Measurements from ENCODE around the gene RHD. TPM values are rescaled to one million over a fixed set of nuclear protein-coding genes. Genes with fewer than 3 reads are reported as not detected.

RHD gene
- total RNA-seq, 1 experiment from 2014 or later = not detected

DNA sequence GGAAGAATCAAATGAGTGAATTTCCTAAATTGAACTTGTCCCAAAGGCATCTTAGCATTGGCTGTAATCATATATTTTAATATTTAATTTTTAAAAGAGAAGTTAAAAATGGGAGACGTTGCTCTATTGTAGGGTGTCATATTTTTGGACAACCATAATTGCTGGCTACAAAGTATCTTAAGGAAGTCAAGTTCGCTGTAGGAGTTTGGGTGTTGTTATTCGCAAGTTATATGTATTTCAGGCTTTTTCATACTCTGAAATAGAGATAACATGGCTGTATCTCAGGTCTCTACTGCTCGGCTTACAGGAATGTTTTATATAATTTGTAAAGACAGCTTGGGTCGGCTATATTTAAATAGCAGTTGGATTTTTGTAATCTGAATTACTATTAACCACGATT lies 66.7 kb downstream of the RHD start:
- peaks cover 14% of the 10 kb centered on the region for H3K36me3 ChIP-seq (ENCODE audit: insufficient read depth, low read length, poor library complexity, severe bottlenecking)
- intact Hi-C loops (cut with micrococcal nuclease; ENCODE audit: unreplicated experiment) = no loop called here
- no peak for TF ChIP-seq EZH2 (IDR thresholded peaks at IDR 0.05; ENCODE audit: borderline replicate concordance, low read depth, low read length, poor library complexity, severe bottlenecking)
- TF ChIP-seq, protein P1, sequence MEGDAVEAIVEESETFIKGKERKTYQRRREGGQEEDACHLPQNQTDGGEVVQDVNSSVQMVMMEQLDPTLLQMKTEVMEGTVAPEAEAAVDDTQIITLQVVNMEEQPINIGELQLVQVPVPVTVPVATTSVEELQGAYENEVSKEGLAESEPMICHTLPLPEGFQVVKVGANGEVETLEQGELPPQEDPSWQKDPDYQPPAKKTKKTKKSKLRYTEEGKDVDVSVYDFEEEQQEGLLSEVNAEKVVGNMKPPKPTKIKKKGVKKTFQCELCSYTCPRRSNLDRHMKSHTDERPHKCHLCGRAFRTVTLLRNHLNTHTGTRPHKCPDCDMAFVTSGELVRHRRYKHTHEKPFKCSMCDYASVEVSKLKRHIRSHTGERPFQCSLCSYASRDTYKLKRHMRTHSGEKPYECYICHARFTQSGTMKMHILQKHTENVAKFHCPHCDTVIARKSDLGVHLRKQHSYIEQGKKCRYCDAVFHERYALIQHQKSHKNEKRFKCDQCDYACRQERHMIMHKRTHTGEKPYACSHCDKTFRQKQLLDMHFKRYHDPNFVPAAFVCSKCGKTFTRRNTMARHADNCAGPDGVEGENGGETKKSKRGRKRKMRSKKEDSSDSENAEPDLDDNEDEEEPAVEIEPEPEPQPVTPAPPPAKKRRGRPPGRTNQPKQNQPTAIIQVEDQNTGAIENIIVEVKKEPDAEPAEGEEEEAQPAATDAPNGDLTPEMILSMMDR (conservative IDR thresholded peaks at IDR 0.05; ENCODE audit: low read depth, low read length) = no peak
- H3K27ac ChIP-seq (ENCODE audit: low read depth, low read length, poor library complexity, severe bottlenecking) = peak overlapping the region; percentile 89
- no peaks in the 10 kb centered on the region for H3K27me3 ChIP-seq (replicated peaks; ENCODE audit: insufficient read depth, low read depth, low read length, poor library complexity)
- ChIA-PET CTCF (no interaction called here), POLR2A (ENCODE audit: low non-redundant PET) (no interaction called here)
- no peak for DNase-seq (ENCODE audit: low spot score)
- peaks cover 8% of the 10 kb centered on the region for H3K4me1 ChIP-seq (ENCODE audit: insufficient read depth, low read length, poor library complexity, severe bottlenecking)
- peak overlapping the region; percentile 95 for H3K4me3 ChIP-seq (ENCODE audit: low read depth, low read length, poor library complexity, severe bottlenecking)
- TSS peak; percentile 55 for BruUV-seq (replicated peaks)
- no peaks in the 10 kb centered on the region for H3K9me3 ChIP-seq (ENCODE audit: low read depth, low read length, poor library complexity, severe bottlenecking)

DNA sequence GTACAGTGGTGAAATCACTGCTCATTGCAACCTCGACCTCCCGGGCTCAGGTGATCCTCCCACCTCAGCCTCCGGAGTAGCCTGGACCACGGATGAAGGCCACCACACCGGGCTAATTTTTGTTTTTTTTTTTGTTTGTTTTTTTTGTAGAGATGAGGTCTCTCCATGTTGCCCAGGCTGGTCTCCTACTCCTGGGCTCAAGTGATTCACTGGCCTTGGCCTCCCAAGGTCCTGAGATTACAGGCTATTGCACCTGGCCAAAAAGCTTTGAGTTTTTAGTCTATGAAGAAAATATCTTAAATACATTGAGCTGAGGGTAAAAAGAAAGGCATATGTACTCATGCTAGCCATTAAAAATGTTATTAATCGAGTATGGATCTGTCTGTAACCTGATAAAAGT lies 69.4 kb downstream of the RHD start:
- ChIA-PET POLR2A (ENCODE audit: low non-redundant PET) (no interaction called here), CTCF (interaction anchor here (0.6 kb wide), 1 partner anchor 409 kb away, joined by 3 read pairs; no protein-coding TSS in a partner anchor)
- peaks cover 22% of the 10 kb centered on the region for H3K36me3 ChIP-seq (ENCODE audit: insufficient read depth, low read length, poor library complexity, severe bottlenecking)
- BruUV-seq (replicated peaks) = no TSS peak
- no peak for DNase-seq (ENCODE audit: low spot score)
- TF ChIP-seq, protein P1 (conservative IDR thresholded peaks at IDR 0.05; ENCODE audit: low read depth, low read length) = no peak
- TF ChIP-seq EZH2 (IDR thresholded peaks at IDR 0.05; ENCODE audit: borderline replicate concordance, low read depth, low read length, poor library complexity, severe bottlenecking) = no peak
- no peak overlapping the region for H3K4me3 ChIP-seq (ENCODE audit: low read depth, low read length, poor library complexity, severe bottlenecking)
- peaks cover 8% of the 10 kb centered on the region for H3K4me1 ChIP-seq (ENCODE audit: insufficient read depth, low read length, poor library complexity, severe bottlenecking)
- H3K9me3 ChIP-seq (ENCODE audit: low read depth, low read length, poor library complexity, severe bottlenecking) = no peaks in the 10 kb centered on the region
- no peak overlapping the region for H3K27ac ChIP-seq (ENCODE audit: low read depth, low read length, poor library complexity, severe bottlenecking)
- no peaks in the 10 kb centered on the region for H3K27me3 ChIP-seq (replicated peaks; ENCODE audit: insufficient read depth, low read depth, low read length, poor library complexity)
- intact Hi-C loops (cut with micrococcal nuclease; ENCODE audit: unreplicated experiment) = no loop called here

DNA sequence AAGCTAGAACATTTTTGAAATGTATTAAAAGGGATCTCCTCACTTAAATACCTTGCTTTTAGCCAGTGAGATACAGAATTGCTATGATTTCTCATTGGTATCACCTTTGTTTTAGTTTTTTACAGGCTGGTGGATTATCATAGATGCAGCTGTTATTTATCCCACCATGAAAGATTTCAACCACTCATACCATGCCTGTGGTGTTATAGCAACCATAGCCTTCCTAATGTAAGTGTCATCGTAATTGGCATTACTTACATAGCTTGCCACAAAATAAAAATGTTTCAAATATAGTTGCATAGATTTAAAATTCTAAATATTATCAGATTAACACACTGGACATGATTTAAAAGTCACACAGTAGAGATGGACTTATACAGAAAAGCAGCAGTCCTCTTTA lies 70.5 kb downstream of the RHD start:
- BruUV-seq (replicated peaks) = no TSS peak
- Histone ChIP-seq H3K9me3 (ENCODE audit: low read depth, low read length, poor library complexity, severe bottlenecking) (no peaks in the 10 kb centered on the region), H3K36me3 (ENCODE audit: insufficient read depth, low read length, poor library complexity, severe bottlenecking) (peaks cover 25% of the 10 kb centered on the region), H3K4me3 (ENCODE audit: low read depth, low read length, poor library complexity, severe bottlenecking) (no peak overlapping the region), H3K4me1 (ENCODE audit: insufficient read depth, low read length, poor library complexity, severe bottlenecking) (peaks cover 8% of the 10 kb centered on the region), H3K27me3 (replicated peaks; ENCODE audit: insufficient read depth, low read depth, low read length, poor library complexity) (no peaks in the 10 kb centered on the region), H3K27ac (ENCODE audit: low read depth, low read length, poor library complexity, severe bottlenecking) (no peak overlapping the region)
- intact Hi-C loops (cut with micrococcal nuclease; ENCODE audit: unreplicated experiment) = no loop called here
- TF ChIP-seq, protein P1 (conservative IDR thresholded peaks at IDR 0.05; ENCODE audit: low read depth, low read length) = no peak
- TF ChIP-seq EZH2 (IDR thresholded peaks at IDR 0.05; ENCODE audit: borderline replicate concordance, low read depth, low read length, poor library complexity, severe bottlenecking) = no peak
- POLR2A ChIA-PET (ENCODE audit: low non-redundant PET) = interaction anchor here (0.7 kb wide), 1 partner anchor 98 kb away, joined by 3 read pairs; no protein-coding TSS in a partner anchor
- CTCF ChIA-PET = no interaction called here
- DNase-seq (ENCODE audit: low spot score) = peak; percentile 0
